Panc1 (cell line): ENCODE results near the gene SPRR3. TPM values are rescaled to one million over a fixed set of nuclear protein-coding genes. Genes with fewer than 3 reads are reported as not detected.

ENCODE experiments used
- ATAC-seq: fragments of 200-7000 bp; cut with Tn5 transposase; 2 replicates; pipeline ENCODE4 v1.9.1; 2020; ENCODE audit warnings: mild to moderate bottlenecking, moderate library complexity
- BruUV-seq: library from RNA; stranded (reverse); fragments of 400-500 nt; replicated peaks from 2 replicates; lab custom pipeline; 2021; lab: Mats Ljungman, UMichigan
- CTCF ChIA-PET: fragments of 300-600 bp; sonication (Branson Sonifier 250); formaldehyde crosslinking; loops from one replicate; lab custom pipeline; 2022; ENCODE audit warnings: antibody characterized with exemption; lab: Charles Lee
- POLR2A ChIA-PET: fragments of 300-600 bp; sonication (Branson Sonifier 250); formaldehyde crosslinking; loops from one replicate; lab custom pipeline; 2022; ENCODE audit warnings: antibody characterized with exemption; lab: Charles Lee
- DNase-seq: peaks from one replicate; pipeline ENCODE4 v3.0.0-alpha.2; 2010; ENCODE audit warnings: low read depth, low spot score
- H3K27ac ChIP-seq: 2 replicates; pipeline ENCODE4 v1.5.1; 2011; ENCODE audit warnings: mild to moderate bottlenecking, low read length, inconsistent platforms
- H3K27me3 ChIP-seq: fragments of 200-500 bp; sonication (Bioruptor generic); 2 replicates; pipeline ENCODE4 v1.6.0; 2014; ENCODE audit warnings: low read length, inconsistent platforms; ENCODE audit not compliant: control insufficient read depth, insufficient read depth
- H3K36me3 ChIP-seq: fragments of 200-500 bp; sonication (Bioruptor generic); 2 replicates; pipeline ENCODE4 v1.5.1; 2014; ENCODE audit warnings: inconsistent platforms, mild to moderate bottlenecking, low read length, moderate library complexity; ENCODE audit not compliant: control insufficient read depth, insufficient read depth
- H3K4me1 ChIP-seq: 2 replicates; pipeline ENCODE4 v1.5.1; 2011; ENCODE audit warnings: inconsistent platforms, mild to moderate bottlenecking, low read length, moderate library complexity; ENCODE audit not compliant: control insufficient read depth, insufficient read depth
- H3K4me3 ChIP-seq, 2 experiments: 2 replicates each; pipeline ENCODE4 v1.5.1; 2011 to 2012; ENCODE audit warnings: low read depth in 2 of 2, low read length in 2 of 2, mild to moderate bottlenecking in 2 of 2, inconsistent platforms in 1 of 2, moderate library complexity in 1 of 2
- H3K9me3 ChIP-seq: fragments of 200-500 bp; sonication (Bioruptor generic); 2 replicates; pipeline ENCODE4 v1.5.1; 2014; ENCODE audit warnings: low read depth, mild to moderate bottlenecking, inconsistent platforms, low read length, moderate library complexity; ENCODE audit not compliant: control insufficient read depth, insufficient read depth
- POLR2AphosphoS5 ChIP-seq: IDR thresholded peaks from 2 replicates; pipeline ENCODE4 v1.6.1; 2012; ENCODE audit warnings: mild to moderate bottlenecking, low read depth, low read length, moderate library complexity
- REST ChIP-seq, 2 experiments: IDR thresholded peaks; 2 replicates each; pipeline ENCODE4 v1.6.1; 2011 to 2012; ENCODE audit warnings: low read depth in 2 of 2, control low read depth in 1 of 2, low read length in 1 of 2, mild to moderate bottlenecking in 1 of 2, moderate library complexity in 1 of 2; ENCODE audit not compliant: insufficient read depth in 1 of 2
- SIN3A ChIP-seq: IDR thresholded peaks from 2 replicates; pipeline ENCODE4 v1.6.1; 2012; ENCODE audit warnings: low read depth, mild to moderate bottlenecking, low read length, moderate library complexity, borderline replicate concordance; ENCODE audit not compliant: insufficient read depth
- TCF7L2 ChIP-seq: IDR thresholded peaks from 2 replicates; pipeline ENCODE4 v1.6.1; 2011; ENCODE audit warnings: mild to moderate bottlenecking, low read depth, low read length, inconsistent platforms
- in situ Hi-C: cut with HindIII; loops from 2 replicates; pipeline ENCODE4 v1.10.0; 2016; ENCODE audit warnings: low sequenced_read_pairs, low pct_unique_long_range_greater_than_20kb
- intact Hi-C: fragments of 100-400 bp; cut with micrococcal nuclease; formaldehyde crosslinking; loops from one replicate; pipeline ENCODE4 v1.10.0; 2022; ENCODE audit not compliant: unreplicated experiment
- total RNA-seq: library from RNA; stranded (reverse); gene quantifications from one replicate; pipeline ENCODE4 v1.2.1, GENCODE V29; 2021; ENCODE audit not compliant: unreplicated experiment
- TF ChIP-seq, protein P1 (sequence below): fragments of 450-650 bp; IDR thresholded peaks from 2 replicates; pipeline ENCODE4 v1.5.1; 2017; ENCODE audit warnings: mild to moderate bottlenecking

SPRR3 gene
- total RNA-seq, 1 experiment from 2014 or later, result not detected

- no peak overlapping the region for H3K27ac ChIP-seq
- ATAC-seq (no peak), DNase-seq (no peak)
- POLR2A ChIA-PET, result no interaction called here
- no peaks in the 10 kb centered on the region for H3K9me3 ChIP-seq
- no peaks in the 10 kb centered on the region for H3K36me3 ChIP-seq
- BruUV-seq, result no TSS peak
- no peak overlapping the region for H3K4me3 ChIP-seq
- CTCF ChIA-PET, result no interaction called here
- in situ Hi-C loops (no loop called here), intact Hi-C loops (no loop called here)
- no peaks in the 10 kb centered on the region; the same call in none of the 2 replicates for H3K27me3 ChIP-seq
- H3K4me1 ChIP-seq, result no peaks in the 10 kb centered on the region
- no peak for TF ChIP-seq TCF7L2
- TF ChIP-seq REST (IDR thresholded peaks at IDR 0.05; ENCODE audit: insufficient read depth in 1 of 2, low read depth in 2 of 2, low read length in 1 of 2), result no peak
- TF ChIP-seq, protein P1, sequence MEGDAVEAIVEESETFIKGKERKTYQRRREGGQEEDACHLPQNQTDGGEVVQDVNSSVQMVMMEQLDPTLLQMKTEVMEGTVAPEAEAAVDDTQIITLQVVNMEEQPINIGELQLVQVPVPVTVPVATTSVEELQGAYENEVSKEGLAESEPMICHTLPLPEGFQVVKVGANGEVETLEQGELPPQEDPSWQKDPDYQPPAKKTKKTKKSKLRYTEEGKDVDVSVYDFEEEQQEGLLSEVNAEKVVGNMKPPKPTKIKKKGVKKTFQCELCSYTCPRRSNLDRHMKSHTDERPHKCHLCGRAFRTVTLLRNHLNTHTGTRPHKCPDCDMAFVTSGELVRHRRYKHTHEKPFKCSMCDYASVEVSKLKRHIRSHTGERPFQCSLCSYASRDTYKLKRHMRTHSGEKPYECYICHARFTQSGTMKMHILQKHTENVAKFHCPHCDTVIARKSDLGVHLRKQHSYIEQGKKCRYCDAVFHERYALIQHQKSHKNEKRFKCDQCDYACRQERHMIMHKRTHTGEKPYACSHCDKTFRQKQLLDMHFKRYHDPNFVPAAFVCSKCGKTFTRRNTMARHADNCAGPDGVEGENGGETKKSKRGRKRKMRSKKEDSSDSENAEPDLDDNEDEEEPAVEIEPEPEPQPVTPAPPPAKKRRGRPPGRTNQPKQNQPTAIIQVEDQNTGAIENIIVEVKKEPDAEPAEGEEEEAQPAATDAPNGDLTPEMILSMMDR, result no peak
- no peak for TF ChIP-seq POLR2AphosphoS5
- no peak for TF ChIP-seq SIN3A
Measured at GRCh38 chr1:152977614-152978013, 23.9 kb upstream of the SPRR3 start.

- BruUV-seq, result no TSS peak
- no peak for ATAC-seq
- TF ChIP-seq POLR2AphosphoS5 (no peak), REST (IDR thresholded peaks at IDR 0.05; ENCODE audit: insufficient read depth in 1 of 2, low read depth in 2 of 2, low read length in 1 of 2) (no peak), TCF7L2 (no peak), SIN3A (no peak)
- TF ChIP-seq, protein P1, result no peak
- Histone ChIP-seq H3K27ac (no peak overlapping the region), H3K4me3 (no peak overlapping the region), H3K4me1 (no peaks in the 10 kb centered on the region), H3K9me3 (no peaks in the 10 kb centered on the region), H3K36me3 (no peaks in the 10 kb centered on the region), H3K27me3 (no peaks in the 10 kb centered on the region; the same call in none of the 2 replicates)
- intact Hi-C loops (no loop called here), in situ Hi-C loops (no loop called here)
- ChIA-PET POLR2A (no interaction called here), CTCF (no interaction called here)
- DNase-seq, result no peak
Measured at GRCh38 chr1:152980676-152981075, 20.9 kb upstream of the SPRR3 start.
